Activated CD8-positive, alpha-beta T cell treated with anti-CD3 and anti-CD28 coated beads for 36 hours (primary cell): Measurements from ENCODE around the gene TMC4. TPM values are rescaled to one million over a fixed set of nuclear protein-coding genes. Genes with fewer than 3 reads are reported as not detected.
A peak's percentile ranks its signal among the peaks of the same experiment; 100 is the strongest.
"Not testable (repeated sequence)": the region's sequence is repeated elsewhere in the genome, so short reads cannot be mapped to it uniquely, and the experiment has no call there.

Source experiments
- ATAC-seq: fragments of 200-7000 bp; cut with Tn5 transposase; one replicate; pipeline ENCODE4 v1.10.0; 2021; ENCODE audit warnings: mild to moderate bottlenecking, moderate library complexity
- CTCF ChIA-PET: fragments of 350-600 bp; sonication (Branson Sonifier 250); formaldehyde crosslinking; loops from one replicate; lab custom pipeline; 2021; ENCODE audit warnings: antibody characterized with exemption; lab: Charles Lee
- POLR2A ChIA-PET: fragments of 350-600 bp; sonication (Branson Sonifier 250); formaldehyde crosslinking; loops from one replicate; lab custom pipeline; 2021; ENCODE audit warnings: antibody characterized with exemption; lab: Charles Lee
- DNase-seq: peaks from one replicate; pipeline ENCODE4 v3.0.0-alpha.2; 2020
- H3K27ac Mint-ChIP-seq: one replicate; pipeline ENCODE4 v1.8.0; 2021; ENCODE audit warnings: mild to moderate bottlenecking, mixed read lengths
- H3K27me3 Mint-ChIP-seq: one replicate; pipeline ENCODE4 v1.8.0; 2021; ENCODE audit warnings: mixed read lengths
- H3K36me3 Mint-ChIP-seq: one replicate; pipeline ENCODE4 v1.8.0; 2021; ENCODE audit warnings: low read depth, mixed read lengths
- H3K4me1 Mint-ChIP-seq: one replicate; pipeline ENCODE4 v1.8.0; 2021; ENCODE audit warnings: low read depth, mixed read lengths
- H3K4me3 Mint-ChIP-seq: one replicate; pipeline ENCODE4 v1.8.0; 2021; ENCODE audit warnings: mild to moderate bottlenecking, moderate library complexity, mixed read lengths
- H3K9me3 Mint-ChIP-seq: one replicate; pipeline ENCODE4 v1.8.0; 2021; ENCODE audit warnings: mixed read lengths
- CTCF ChIP-seq: fragments of 200-600 bp; IDR thresholded peaks from one replicate; pipeline ENCODE4 v1.8.0; 2022; ENCODE audit warnings: antibody characterized with exemption, mild to moderate bottlenecking
- intact Hi-C: fragments of 100-400 bp; cut with micrococcal nuclease; formaldehyde crosslinking; loops from one replicate; pipeline ENCODE4 v1.10.0; 2022
- total RNA-seq, 2 experiments: library from RNA; stranded (reverse); gene quantifications; one replicate each; pipeline ENCODE4 v1.2.3, GENCODE V29; 2021

The TMC4 gene
- total RNA-seq, 2 experiments from 2014 or later: 0.54 TPM; not detected in 1

DNA sequence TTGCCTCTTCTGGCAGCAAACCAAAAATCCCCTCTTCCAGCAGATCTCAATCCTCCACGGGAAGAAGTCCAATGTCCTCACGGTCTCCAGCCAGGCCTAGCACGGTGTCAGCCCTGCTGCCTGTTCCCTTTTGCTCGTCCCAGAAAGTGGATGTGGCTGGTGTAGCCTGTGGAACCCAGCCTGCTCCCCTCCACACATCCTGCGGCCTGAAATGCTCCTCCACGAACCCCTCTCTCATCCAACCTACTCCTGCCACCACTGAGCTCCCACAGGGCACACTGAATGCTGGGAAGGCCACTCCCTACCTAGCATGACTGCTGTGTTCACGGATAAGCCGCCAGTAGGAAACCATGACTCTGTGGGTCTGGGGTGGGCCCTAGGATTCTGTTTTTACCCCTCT is 13.4 kb upstream of the TMC4 start:
- intact Hi-C loops: no loop called here
- DNase-seq (no peak), ATAC-seq (no peak)
- no peaks in the 10 kb centered on the region for H3K27me3 Mint-ChIP-seq
- H3K36me3 Mint-ChIP-seq: peaks cover 20% of the 10 kb centered on the region
- peak overlapping the region; percentile 25 for H3K27ac Mint-ChIP-seq
- H3K9me3 Mint-ChIP-seq: no peaks in the 10 kb centered on the region
- CTCF ChIA-PET: interaction anchor here (1.1 to 4.1 kb wide), 2 partner anchors 17 to 19 kb away, joined by 3 to 22 read pairs; no protein-coding TSS in a partner anchor
- POLR2A ChIA-PET: interaction anchor here (0.8 to 18.7 kb wide), 3 partner anchors 13 to 48 kb away, joined by 3 to 419 read pairs (median 4); partner anchors contain the start of genes RPS9 and TMC4
- peaks cover 15% of the 10 kb centered on the region for H3K4me1 Mint-ChIP-seq
- TF ChIP-seq CTCF: no peak
- H3K4me3 Mint-ChIP-seq: no peak overlapping the region

DNA sequence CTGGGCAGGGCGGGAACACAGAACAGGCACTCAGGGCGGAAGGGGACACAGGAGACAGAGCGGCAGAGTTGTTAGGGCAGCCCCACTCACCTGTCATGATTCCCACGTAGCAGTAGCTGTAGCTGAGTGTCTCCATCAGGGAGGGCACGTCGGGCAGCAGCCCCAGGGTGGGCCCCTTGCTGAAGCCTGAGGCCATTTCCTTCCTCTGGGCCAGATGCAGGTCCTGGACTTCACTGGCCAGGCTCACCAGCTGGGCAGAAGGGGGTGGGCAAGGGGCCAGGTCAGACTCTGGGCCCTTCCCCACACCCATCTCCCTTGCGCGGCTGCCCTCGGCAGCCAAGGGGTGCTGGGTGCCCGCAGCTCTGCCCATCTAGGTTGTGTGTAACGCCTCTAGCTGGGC is 10.5 kb upstream of the TMC4 start:
- H3K27ac Mint-ChIP-seq: no peak overlapping the region
- no peak for TF ChIP-seq CTCF
- H3K27me3 Mint-ChIP-seq: no peaks in the 10 kb centered on the region
- no peak for ATAC-seq
- CTCF ChIA-PET: no interaction called here
- no peaks in the 10 kb centered on the region for H3K9me3 Mint-ChIP-seq
- no peak for DNase-seq
- H3K4me1 Mint-ChIP-seq: peaks cover 15% of the 10 kb centered on the region
- peaks cover 28% of the 10 kb centered on the region for H3K36me3 Mint-ChIP-seq
- intact Hi-C loops: no loop called here
- POLR2A ChIA-PET: interaction anchor here (1.0 to 1.2 kb wide), 2 partner anchors 24 kb away, joined by 3 read pairs; partner anchors contain the start of gene LENG1
- no peak overlapping the region for H3K4me3 Mint-ChIP-seq

DNA sequence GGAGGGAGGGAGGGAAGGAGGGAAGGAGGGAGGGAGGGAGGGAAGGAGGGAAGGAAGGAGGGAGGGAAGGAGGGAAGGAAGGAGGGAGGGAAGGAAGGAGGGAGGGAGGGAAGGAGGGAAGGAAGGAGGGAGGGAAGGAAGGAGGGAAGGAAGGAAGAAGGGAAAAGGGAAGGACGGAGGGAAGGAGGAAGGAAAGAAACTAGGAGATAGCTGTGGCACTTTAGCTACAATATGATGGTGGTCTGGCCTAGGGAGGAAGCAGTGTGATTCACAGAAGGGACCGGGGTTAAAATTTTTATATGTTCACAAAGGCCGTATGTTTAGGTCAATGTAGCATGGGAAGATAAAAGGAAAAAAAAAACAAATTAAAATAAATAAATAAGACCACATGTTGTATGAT is 8.9 kb upstream of the TMC4 start:
- ATAC-seq: not testable (repeated sequence)

DNA sequence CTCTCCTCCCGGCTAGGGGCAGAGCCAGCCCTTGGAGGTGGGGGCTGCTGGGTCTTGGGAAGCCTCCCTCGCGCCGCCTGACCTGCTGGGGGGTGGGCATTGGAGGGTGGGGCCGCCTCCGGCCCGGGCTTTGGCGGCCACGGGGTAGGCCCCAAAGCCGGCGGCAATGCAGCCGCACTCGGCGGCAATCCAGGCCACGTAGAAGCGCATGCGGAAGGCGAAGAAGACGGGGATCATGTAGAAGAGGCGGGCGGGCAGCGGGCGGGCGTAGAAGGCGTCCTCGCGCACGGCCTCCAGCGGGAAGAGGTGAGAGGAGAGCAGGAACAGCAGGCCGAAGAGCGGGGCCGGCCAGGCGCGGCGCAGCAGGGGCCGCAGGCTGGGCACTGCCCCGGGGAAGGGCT is 7.7 kb upstream of the TMC4 start:
- DNase-seq: no peak
- Mint-ChIP-seq H3K4me1 (no peaks in the 10 kb centered on the region), H3K36me3 (peaks cover 24% of the 10 kb centered on the region), H3K9me3 (no peaks in the 10 kb centered on the region), H3K4me3 (no peak overlapping the region), H3K27ac (no peak overlapping the region), H3K27me3 (no peaks in the 10 kb centered on the region)
- no peak for TF ChIP-seq CTCF
- CTCF ChIA-PET: no interaction called here
- no peak for ATAC-seq
- intact Hi-C loops: no loop called here
- POLR2A ChIA-PET: no interaction called here

More for the DNA sequence above, 8.9 kb upstream of the TMC4 start:
- H3K27ac Mint-ChIP-seq, H3K4me3 Mint-ChIP-seq, H3K4me1 Mint-ChIP-seq, H3K9me3 Mint-ChIP-seq, H3K27me3 Mint-ChIP-seq, POLR2A ChIA-PET, intact Hi-C loops, DNase-seq, CTCF ChIA-PET: not testable (repeated sequence)
- H3K36me3 Mint-ChIP-seq: peaks cover 28% of the 10 kb centered on the region

DNA sequence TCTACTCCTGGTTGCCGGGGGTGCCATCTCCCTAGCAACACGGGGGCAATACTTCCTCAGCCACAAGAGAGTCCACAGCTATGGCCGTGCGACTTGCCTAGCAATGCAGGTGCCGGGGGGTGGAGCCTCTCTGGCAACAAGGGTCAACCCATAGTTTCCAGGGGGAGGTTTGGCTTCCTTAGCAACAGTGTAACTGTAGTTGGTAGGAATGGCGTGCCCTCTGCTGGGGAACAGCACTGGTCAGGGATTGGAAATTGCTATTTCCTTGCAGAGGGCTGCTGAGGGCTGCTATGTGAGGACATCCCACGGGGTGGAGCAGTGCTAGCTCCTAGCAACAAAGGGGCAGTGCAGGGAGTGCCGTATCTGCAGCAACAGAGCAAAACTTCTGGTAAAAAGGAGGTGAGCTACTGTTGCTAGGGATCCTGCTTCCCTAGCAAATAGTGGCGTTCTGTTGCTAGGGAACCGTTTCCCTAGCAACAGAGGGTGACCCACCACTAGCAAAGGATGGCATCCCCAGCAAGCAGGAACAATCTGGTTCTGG is 7.0 kb upstream of the TMC4 start:
- Mint-ChIP-seq H3K27me3 (no peaks in the 10 kb centered on the region), H3K36me3 (peaks cover 21% of the 10 kb centered on the region), H3K4me3 (no peak overlapping the region), H3K27ac (no peak overlapping the region), H3K9me3 (no peaks in the 10 kb centered on the region), H3K4me1 (no peaks in the 10 kb centered on the region)
- ATAC-seq (no peak), DNase-seq (no peak)
- ChIA-PET CTCF (interaction anchor here (0.8 kb wide), 1 partner anchor 86 kb away, joined by 3 read pairs; no protein-coding TSS in a partner anchor), POLR2A (interaction anchor here (1.6 kb wide), 1 partner anchor 27 kb away, joined by 6 read pairs; no protein-coding TSS in a partner anchor)
- intact Hi-C loops: no loop called here
- TF ChIP-seq CTCF: no peak
